ENCODE results near the gene GRPEL1.

Gene GRPEL1

GRCh38 chr4:7045961-7046921 is 21.6 kb downstream of the GRPEL1 start:
- DNase-seq: no peak

DNA sequence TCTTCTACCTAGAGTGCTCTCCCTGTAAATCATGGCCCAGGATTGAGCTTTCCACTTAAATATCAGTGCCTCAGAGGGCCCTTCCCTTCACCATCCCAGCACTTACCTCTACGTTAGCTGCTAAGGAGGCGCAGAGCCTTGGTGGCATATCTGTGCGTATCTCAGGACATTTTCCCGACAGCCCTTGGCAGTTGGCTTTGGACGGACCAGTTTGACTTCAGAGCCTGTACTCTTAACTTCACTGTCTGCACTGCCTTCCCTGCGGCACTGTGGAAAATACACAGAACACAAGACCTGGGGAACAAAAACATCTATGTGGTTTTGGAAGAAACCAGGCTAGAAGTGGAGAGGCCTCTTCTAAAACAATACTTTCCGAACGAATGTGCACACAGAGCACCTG is 22.3 kb downstream of the GRPEL1 start:
- no peak for DNase-seq

DNA sequence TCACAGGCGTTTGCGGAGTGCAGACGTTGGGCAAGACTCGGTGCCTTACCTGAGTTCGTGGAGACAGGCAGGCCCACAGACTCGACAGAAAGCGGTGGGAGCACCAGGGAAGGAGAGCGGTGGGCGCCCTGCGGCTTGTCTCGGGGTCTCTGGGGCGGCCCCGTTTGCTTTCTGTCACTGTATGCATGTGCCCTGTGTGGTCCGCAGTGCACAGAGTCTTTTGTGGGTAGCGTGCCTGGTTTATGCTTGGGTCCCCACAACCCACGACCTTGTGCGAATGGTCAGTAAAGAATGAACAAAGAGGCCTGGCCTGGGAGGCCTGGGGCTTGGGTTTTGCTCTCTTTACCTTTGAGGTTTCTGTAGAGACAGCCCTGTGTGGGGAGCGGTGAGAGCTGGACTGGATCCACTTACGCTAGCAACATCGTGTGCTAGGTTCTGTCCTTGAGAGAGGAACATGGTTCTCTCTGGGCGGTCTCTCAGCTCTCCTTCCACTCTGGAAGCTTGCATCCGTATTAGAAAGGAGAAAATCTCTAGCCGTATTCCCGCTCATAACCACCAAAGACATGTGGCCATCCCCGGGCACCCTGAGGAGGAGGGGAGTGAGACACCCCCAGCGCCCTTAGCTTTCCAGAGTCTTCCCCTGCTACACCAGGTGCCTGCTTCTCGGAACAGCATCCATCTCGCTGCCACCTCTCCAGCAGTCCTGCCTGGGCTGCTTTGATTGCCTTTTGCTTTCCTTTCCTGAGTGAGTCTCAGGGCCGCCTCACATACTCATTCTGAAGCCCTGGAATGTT is 23.5 kb downstream of the GRPEL1 start:
- DNase-seq: peak in 2 of 51 donors; percentile 11 to 20

DNA sequence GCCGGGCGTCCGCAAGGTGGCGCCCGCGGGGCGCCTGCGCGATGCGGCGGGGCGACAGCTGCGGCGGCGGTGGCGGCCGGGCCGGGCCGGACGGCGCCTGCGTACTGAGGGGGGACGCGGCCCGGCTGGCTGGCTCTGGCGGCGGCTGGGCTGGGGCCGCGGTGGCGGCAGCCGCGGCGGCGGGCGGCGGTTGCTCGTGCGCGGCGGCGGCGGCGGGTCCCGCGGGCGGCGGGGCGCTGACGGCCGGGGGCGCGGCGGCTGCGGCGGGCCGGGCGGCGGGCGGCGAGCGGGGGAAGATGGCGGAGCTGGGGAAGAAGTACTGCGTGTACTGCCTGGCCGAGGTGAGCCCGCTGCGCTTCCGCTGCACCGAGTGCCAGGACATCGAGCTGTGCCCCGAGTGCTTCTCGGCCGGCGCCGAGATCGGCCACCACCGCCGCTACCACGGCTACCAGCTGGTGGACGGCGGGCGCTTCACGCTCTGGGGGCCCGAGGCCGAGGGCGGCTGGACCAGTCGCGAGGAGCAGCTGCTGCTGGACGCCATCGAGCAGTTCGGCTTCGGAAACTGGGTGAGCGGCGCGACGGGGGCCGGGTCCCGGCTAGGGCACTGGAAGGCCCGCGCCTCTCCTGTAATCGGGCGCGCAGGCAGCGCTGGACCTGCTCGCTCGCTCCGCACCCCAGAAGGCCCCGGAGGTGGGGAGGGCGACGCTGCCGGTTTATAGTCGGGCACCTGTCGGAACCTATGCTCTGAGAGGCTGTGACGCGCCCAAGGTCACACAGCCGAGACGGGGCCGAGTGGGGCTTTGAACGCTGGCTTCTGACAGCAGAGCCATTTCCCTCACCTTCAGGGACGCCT is 24.4 kb downstream of the GRPEL1 start, which contains the start of gene TADA2B:
TSS of gene TADA2B (plus strand) at position 89 of the 853 bp plus-strand sequence. CDS start at position 297, 208 bp downstream.
- DNase-seq: peak in 13 of 51 donors; percentile 11 to 58 (median 43)

GRCh38 chr4:7042503-7043283 is 25.2 kb downstream of the GRPEL1 start:
- DNase-seq: peak; percentile 64 to 98 (median 95)

- DNase-seq: peak in 8 of 51 donors; percentile 10 to 63 (median 42)
These were observed 25.9 kb downstream of the GRPEL1 start for GRCh38 chr4:7041801-7042502.

DNA sequence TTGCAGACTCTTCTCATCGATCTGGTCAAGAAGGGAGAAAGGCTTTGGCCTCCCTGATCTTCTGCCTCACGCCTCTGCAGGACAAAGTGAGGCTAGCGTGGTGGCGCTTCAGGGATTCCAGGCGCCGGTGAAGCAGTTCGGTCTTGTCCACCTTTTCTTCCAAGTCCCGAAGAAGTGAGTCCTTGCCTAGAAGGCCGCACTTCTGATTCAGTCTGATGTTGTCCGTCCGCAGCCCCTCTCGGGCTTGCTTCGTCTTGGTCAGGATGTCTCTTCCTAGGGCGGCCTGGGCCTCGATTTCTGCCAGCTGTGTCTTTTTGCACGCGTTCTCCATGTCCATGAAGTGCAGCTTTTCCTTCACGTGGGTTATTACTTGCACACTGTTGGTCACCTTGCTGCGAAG is 26.6 kb downstream of the GRPEL1 start:
- no peak for DNase-seq

DNA sequence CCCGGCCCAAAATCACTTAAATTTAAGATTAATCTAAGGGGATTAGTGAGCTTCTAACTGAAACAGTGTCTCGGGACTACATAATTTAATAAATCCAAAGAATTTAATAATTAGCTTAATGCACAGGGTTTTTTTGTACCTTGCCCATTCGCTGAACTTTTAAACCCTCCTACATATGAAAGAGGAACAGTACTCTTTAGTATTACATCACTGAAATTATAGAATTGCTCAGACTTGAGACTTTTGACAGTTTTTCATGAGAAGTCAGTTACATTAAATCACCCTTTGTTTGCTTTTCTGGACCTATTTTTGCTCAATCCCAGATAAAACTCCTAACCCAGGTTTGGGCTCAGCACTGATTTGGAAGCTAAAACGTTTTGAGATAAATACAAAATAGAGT is 27.1 kb downstream of the GRPEL1 start:
- no peak for DNase-seq

DNA sequence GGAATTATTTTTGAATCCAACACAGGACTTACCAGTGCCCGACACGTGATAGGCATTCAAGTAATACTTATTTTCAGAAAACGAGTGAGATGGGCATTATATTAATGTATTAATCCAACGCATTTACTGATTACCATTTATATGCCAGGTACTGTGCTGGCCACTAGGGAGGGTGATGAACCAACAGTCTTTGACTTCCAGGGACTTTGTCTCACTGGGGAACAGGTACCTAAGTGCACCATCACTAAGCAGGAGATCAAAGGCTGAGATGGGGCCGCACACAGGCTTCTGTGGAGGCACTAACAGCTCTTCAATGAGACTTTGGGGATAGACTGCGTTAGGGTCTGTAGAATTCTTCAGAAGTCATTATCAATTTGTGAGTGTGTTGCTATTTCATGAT is 30.4 kb downstream of the GRPEL1 start:
- DNase-seq: no peak

DNA sequence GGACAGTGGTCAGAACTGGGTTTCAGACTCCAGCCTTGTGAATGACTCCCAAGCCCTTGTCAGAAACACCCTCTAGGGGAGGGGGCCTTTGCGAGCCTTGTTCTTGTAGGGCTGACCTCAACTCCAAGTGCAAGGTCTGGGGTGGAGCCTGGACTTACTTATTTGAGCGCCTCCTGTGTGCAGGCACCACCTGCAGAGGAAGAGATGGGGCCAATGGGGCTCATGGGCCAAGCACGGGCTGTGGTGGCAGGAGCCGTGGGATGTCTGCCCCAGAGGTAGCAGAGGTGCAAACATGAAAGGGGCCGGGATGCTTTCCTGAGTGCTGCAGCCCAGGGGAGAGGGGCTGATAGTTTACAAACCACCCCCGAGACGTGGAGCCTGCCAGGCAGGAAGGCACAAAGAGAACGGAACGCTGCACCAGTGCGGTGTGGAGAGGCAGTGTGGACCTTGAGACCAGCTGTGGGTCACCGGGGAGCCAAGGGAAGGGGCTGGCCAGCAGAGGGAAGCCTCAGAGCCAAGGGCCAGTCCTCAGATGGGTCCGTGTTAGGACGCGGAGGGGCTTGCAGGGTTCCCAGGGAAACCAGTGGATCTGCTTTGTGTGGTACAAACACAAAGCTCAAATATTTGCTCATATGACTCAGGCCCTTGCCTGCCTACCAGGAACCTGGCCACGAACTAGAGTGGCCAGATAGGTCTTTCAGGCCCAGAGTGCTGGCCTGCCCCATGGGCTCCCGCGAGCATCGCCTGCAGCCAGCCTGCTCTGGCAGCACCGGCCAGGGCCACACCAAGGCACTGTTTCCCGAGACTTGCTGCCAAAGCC is 33.4 kb downstream of the GRPEL1 start:
- DNase-seq: peak in 8 of 51 donors; percentile 23 to 52 (median 32)

- no peak for DNase-seq
These were observed 35.3 kb downstream of the GRPEL1 start for GRCh38 chr4:7032596-7032995.

GRCh38 chr4:7031558-7032449 is 36.1 kb downstream of the GRPEL1 start:
- DNase-seq: no peak

DNA sequence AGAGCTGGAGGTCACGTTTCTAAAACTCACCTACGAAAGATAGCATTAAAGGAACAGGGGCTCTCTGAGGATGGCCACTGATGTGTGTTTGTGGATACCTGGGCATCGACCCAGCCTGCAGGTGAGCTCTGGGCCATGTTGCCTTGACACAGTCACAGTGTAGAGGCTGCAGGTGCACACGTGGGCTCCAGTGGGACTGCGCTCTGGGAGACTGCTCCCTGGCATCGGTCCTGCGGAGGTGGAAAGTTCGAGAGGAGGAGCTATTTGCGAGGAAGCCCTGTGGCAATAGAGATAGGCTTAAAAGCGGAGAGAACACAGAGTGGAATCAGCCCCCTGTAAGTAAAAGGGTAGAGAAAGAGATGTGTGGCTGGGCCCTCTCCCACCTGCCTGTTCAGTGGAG is 37.0 kb downstream of the GRPEL1 start:
- no peak for DNase-seq

- no peak for DNase-seq
These were observed 37.9 kb downstream of the GRPEL1 start for GRCh38 chr4:7029921-7030320.

DNA sequence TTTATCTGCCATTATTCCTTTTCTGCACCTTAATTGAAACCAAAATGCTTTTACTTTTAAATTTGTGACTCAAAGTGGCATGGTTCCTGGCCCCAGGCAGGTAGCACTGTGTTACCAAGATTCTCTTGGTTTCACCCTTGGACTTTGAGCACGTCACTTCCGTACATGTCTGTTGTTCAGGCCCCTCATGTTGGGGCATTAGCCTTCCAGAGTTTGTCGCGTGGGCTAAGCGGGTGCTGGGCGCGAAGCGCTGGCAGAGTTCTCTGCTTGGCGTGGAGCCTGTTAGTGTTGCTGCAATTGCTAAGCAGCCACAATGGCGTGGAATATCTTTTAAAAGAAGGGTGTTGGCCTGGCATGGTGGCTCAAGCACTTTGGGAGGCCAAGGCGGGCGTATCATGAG is 38.7 kb downstream of the GRPEL1 start:
- peak in 2 of 51 donors; percentile 29 to 42 for DNase-seq

DNA sequence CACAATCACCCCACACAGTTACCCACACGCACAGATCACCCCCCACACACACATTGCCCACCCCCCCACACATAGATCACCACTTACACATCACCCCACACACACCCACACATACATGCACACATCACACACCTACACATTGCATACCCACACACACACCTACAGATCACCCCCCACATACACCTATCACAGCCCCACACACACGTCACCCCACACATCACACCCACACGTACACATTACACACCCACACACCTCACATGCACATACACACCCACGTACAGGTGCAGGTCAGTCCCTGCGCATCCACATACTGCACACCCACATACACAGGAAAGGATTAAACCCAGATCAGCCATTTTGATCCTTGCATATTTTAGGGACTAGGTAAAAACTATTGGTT is 40.0 kb downstream of the GRPEL1 start:
- DNase-seq: no peak

GRCh38 chr4:7027284-7027683 is 40.6 kb downstream of the GRPEL1 start:
- DNase-seq: no peak

DNA sequence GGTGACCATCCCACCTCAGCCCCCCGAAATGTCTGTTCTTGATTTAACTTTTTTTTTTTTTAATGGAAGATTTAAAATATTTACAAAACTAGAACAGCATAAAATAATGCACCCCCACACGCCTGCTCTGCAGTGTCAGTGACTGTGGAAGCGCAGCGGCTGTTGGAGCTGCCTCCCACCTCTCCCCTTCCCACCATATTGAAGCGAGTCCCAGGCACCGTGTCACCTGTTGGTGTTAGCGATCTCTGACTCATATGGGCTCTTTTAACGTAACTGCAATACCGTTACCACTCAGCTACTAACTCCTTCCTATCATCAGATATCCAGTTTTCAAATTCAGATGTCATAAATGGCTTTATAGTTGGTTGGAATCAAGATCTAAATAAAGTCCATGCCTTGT is 41.8 kb downstream of the GRPEL1 start:
- DNase-seq: peak in 1 of 51 donors; percentile 36
